Esophagus squamous epithelium (tissue), 4 donors: ENCODE results near the gene ARHGEF2.

Experiments
- POLR2A ChIP-seq, 4 donors: fragments of 450-650 bp; IDR thresholded peaks; one replicate each; pipeline ENCODE4 v1.6.1; 2017; ENCODE audit warnings: antibody characterized with exemption in 4 of 4, mild to moderate bottlenecking in 4 of 4, moderate library complexity in 3 of 4
- TF ChIP-seq, protein P1 (sequence below), 6 experiments: fragments of 450-650 bp in 4 of 6; fragments of 200-600 bp in 2 of 6; sonication (generic) in 2 of 6; IDR thresholded peaks; one replicate each; pipeline ENCODE4 v1.5.1; 2016 to 2019; ENCODE audit warnings: antibody characterized with exemption in 6 of 6, mild to moderate bottlenecking in 4 of 6, moderate library complexity in 4 of 6

DNA sequence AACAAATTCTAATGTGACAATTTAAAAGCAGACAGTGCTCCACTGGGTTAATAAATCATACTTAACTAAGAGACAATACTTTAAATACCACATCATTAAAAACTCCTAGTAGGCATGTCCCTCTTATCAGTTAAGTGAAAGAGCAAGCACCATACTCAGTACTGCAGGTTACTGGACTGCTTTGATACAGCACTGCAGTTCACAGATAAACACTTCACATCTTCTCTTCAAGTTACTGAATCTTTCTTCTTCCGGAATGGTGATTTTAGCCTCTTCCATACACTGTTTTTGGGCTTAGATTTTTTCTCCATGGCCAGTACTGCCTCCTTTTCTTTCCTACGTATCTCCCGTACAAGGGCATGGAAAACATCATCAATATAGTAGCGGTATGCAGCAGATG lies 78.2 kb downstream of the ARHGEF2 start:
- TF ChIP-seq, protein P1, sequence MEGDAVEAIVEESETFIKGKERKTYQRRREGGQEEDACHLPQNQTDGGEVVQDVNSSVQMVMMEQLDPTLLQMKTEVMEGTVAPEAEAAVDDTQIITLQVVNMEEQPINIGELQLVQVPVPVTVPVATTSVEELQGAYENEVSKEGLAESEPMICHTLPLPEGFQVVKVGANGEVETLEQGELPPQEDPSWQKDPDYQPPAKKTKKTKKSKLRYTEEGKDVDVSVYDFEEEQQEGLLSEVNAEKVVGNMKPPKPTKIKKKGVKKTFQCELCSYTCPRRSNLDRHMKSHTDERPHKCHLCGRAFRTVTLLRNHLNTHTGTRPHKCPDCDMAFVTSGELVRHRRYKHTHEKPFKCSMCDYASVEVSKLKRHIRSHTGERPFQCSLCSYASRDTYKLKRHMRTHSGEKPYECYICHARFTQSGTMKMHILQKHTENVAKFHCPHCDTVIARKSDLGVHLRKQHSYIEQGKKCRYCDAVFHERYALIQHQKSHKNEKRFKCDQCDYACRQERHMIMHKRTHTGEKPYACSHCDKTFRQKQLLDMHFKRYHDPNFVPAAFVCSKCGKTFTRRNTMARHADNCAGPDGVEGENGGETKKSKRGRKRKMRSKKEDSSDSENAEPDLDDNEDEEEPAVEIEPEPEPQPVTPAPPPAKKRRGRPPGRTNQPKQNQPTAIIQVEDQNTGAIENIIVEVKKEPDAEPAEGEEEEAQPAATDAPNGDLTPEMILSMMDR (IDR thresholded peaks at IDR 0.05) = no peak
- no peak for TF ChIP-seq POLR2A (IDR thresholded peaks at IDR 0.05)
